HG03439 (cell line): ENCODE data around the gene REELD1.

ENCODE experiments used
- ATAC-seq: cut with Tn5 transposase; IDR thresholded peaks from one replicate; pipeline ENCODE4 v1.9.1; 2021; ENCODE audit warnings: mild to moderate bottlenecking, moderate library complexity; ENCODE audit not compliant: unreplicated experiment

REELD1 gene

GRCh38 chr4:146214238-146214637 lies at the start of gene REELD1:
Gene REELD1, plus strand, starts transcription at chr4:146214538. Its CDS starts 2,415 bp downstream, at chr4:146216953.
- no peak for ATAC-seq

GRCh38 chr4:146165221-146165620 lies 49.1 kb upstream of the REELD1 start:
- no peak for ATAC-seq

DNA sequence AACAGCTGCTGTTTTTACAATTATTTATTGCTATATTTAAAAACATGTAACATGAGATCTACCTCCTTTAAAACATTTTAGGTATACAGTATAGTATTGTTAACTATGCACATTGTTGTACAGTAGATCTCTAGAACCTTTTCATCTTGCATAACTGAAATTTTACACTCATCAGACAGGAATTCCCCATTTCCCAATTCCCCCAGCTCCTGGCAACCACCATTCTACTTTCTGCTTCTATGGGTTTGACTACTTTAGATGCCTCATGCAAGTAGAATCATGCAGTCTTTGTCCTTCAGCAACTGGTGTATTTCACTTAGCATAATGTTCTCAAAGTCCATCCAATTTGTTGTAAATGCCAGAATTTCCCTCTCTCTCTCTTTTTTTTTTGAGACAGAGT lies 48.5 kb upstream of the REELD1 start:
- ATAC-seq: no peak

GRCh38 chr4:146170149-146170548 lies 44.2 kb upstream of the REELD1 start:
- no peak for ATAC-seq

DNA sequence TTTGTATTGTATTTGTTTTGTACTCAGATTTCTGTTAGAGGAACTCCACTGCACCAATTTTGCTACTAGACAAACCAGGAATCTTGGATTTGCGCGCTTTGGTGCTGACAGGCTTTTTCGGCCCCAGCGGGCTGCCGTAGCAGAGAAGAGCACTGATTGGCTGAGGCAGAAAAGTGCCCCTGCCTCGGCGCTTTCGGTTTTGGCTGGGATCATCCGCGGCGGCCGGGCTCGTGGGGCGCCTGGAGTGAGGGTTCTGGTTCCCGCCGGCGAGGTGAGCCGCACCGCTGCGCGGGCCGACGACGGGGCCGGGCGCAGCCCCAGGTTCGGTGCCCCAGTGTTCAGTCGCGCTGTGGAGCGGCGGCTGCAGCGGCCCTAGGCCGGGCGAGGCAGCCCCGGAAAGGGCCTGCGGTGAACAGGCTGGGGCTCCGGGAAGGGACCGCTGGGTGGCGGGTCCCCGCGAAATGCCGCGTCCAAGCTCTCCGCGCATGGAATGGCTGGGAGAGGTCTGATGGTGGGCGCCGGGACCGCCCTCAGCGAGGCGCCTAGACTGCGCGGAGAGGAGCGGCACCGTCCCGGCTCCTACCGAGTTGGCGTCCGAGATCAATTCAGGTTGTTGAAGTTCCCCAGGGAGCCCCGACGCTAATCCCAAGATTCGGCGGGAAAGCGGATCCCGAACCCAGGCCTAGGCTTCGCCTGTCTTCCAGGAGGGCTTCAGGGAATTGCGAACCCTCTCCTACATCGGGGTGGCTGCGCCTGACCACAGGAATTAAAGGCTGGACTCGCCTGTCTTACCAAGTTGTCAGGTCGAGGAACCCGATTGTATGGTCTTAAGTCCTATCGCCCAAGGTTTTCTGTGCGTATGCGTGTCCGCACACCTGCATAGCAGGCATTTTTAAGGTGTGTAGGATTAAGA lies 38.5 kb upstream of the REELD1 start, which contains the start of gene LSM6:
Gene LSM6 (plus strand): TSS at position 178 of the 913 bp plus-strand sequence. CDS start 7,204 bp downstream, outside the sequence.
- ATAC-seq: peak; percentile 92

- no peak for ATAC-seq
These were observed 37.4 kb upstream of the REELD1 start for GRCh38 chr4:146176891-146177290.

- ATAC-seq: no peak
These were observed 36.2 kb upstream of the REELD1 start for GRCh38 chr4:146178126-146178525.

GRCh38 chr4:146179784-146180370 lies 34.5 kb upstream of the REELD1 start:
- ATAC-seq: no peak

GRCh38 chr4:146182443-146182842 lies 31.9 kb upstream of the REELD1 start:
- ATAC-seq: no peak

DNA sequence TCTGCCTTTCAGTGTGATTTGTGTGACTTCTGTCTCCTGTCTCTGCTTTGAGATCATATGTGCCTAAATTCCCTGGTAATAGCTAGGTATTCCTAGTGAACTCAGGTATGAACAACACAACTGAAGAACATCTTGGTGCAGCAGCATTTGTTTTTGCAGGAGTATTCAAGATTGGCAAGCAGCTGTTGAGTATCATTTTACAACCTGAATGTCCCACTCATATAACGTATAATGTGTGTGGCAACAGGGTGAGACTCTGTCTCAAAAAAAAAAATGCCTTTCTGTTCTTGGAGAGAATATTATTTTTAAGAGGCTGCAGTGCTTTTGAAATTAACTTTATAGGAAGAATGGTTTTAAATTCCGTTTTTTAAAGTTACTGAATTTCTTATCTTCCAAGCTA lies 31.1 kb upstream of the REELD1 start:
- ATAC-seq: no peak

- no peak for ATAC-seq
These were observed 28.3 kb upstream of the REELD1 start for GRCh38 chr4:146186041-146186440.

DNA sequence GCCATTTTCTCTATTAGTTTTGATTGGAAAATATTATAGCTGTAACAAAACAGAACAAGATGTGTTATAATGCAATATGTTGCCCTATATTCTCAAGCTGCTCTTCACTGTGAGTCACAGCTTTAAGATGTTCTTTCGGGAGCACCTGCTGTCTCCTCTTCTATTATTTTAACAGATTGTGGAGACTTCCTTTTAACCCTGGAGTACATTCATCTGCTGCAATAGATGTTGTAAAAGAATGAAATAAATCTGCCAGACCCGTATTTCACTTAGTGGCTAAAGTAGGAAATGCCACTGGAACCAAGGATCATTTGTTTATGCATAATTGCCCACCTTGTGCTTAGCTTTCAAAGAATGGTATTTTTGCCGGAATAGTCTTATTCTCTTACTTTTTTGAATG lies 27.7 kb upstream of the REELD1 start:
- ATAC-seq: no peak

DNA sequence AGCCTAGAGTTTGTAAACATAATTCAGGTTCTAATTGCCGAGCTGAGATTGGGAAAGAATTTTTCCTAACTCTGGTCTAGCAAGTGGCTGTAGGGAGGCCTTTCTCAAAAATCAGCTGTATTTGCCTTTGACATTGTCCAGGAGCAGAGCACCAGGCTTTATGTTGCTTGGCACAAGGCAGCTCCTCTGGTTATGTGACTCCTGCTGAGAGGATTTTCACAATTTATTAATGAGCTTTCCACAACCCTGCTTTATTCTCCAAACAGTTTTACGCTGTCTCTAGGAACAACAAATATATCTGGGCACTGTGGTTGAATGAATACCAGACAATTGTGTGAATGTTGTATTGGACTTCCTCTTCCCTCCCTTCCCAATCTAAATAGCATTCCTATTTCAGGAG lies 23.9 kb upstream of the REELD1 start:
- no peak for ATAC-seq

- no peak for ATAC-seq
These were observed 22.4 kb upstream of the REELD1 start for GRCh38 chr4:146191766-146192458.

GRCh38 chr4:146193628-146194027 lies 20.7 kb upstream of the REELD1 start:
- ATAC-seq: no peak

GRCh38 chr4:146194212-146194611 lies 20.1 kb upstream of the REELD1 start:
- ATAC-seq: no peak

DNA sequence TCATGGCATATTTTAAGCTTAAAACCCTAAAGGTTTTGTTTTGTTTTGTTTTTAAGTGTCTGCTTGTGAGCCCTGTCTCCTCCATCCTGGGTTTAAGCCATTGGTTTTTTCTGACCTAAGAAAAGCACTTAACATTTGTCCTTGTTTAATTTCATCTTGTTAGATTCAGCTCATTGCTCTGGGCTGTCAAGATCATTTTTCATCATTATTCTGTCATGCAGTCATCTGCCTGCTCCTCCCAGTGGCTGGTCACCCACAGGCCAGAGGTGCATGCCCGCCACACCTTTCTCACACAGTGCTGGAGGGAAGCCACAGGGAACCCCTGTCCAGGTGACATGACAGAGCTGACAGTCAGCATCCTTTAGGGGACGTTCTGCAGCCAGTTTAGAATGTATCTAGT lies 11.7 kb upstream of the REELD1 start:
- no peak for ATAC-seq

DNA sequence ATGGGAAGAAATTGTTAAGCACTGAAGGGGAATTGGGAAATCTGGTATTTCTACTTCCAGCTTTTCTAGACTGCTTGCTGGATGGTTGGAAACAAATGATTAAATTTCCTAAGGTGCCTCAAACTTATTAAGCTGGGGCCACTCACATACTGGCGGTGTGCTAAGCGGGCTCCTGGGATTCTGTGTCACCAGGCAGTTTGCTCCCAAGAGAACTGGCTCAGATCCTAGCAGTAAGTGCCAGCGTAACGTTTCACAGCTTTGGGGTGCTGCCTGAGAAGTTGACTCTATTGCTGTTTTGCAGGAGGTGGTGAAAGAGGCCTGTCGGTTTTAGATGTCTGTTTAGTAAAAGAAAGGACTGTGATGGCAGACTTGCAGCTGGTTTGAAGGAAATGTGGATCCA lies 6.9 kb upstream of the REELD1 start:
- no peak for ATAC-seq

- no peak for ATAC-seq
These were observed 3.4 kb upstream of the REELD1 start for GRCh38 chr4:146210890-146211289.

- no peak for ATAC-seq
These were observed 2.9 kb upstream of the REELD1 start for GRCh38 chr4:146211440-146211839.

DNA sequence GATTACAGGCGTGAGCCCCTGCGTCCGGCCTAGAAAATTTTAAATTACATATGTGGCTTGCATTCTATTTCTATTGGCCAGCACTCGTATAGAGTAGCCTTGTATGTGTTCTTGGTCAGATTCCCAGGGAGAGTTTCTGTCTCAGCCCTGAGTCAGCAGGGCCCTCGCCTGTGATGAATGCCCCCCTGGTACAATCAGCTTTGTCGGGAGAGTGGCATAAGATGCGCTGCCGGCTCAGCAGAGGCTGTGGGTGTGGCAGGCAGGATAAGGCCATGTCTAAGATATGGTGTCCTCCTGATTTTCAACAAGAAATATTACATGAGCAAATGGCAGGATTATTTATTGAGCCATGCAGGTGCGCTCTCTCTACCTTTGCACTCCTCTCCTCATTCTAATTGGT lies 1.6 kb upstream of the REELD1 start:
- ATAC-seq: no peak

DNA sequence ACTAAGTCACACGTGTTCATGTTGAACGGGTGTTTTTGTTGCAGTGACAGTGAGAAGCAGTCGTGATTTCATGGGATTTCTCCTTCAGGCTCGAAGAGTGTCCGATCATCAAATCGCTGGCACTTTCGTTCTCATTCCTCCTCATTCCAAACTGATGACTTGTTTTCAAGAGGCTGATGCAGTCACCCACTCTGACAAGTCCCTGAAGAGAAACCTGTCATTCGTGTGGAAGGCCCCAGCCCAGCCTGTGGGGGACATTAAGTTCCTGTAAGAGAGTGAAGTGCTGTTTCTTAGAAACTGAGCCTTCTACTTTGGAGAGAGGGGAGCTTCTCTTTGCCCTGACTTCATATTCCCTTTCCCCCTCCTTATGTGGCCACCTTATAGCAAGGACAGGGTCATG lies 8.0 kb downstream of the REELD1 start:
- no peak for ATAC-seq
